Inflammatory macrophage (primary cell): ENCODE results near the gene GPRC5C.
A peak's percentile ranks its signal among the peaks of the same experiment; 100 is the strongest.
"Not testable (repeated sequence)": the region's sequence is repeated elsewhere in the genome, so short reads cannot be mapped to it uniquely, and the experiment has no call there.

Experiments
- DNase-seq, 2 donors: peaks; one replicate each; pipeline ENCODE4 v3.0.0-alpha.2; 2020 to 2022
- total RNA-seq, 18 experiments: gene quantifications; one replicate each; lab custom pipeline; 2026; ENCODE audit warnings: mixed read lengths in 6 of 18, inconsistent platforms in 2 of 18; lab: John Stamatoyannopoulos, UW

Gene GPRC5C
- 0 to 0.32 (median 0.10) reads per million in 18 experiments for total RNA-seq

GRCh38 chr17:74431568-74432423 lies at the start of gene GPRC5C:
Gene GPRC5C (plus strand): TSS chr17:74432088. CDS start chr17:74439777, 7,689 bp downstream.
- DNase-seq = peak in 1 of 2 donors; percentile 25

GRCh38 chr17:74383141-74383540 lies 48.7 kb upstream of the GPRC5C start:
- no peak for DNase-seq

- no peak for DNase-seq
These were observed 46.7 kb upstream of the GPRC5C start for GRCh38 chr17:74385201-74385600.

GRCh38 chr17:74386386-74386785 lies 45.5 kb upstream of the GPRC5C start:
- peak in 1 of 2 donors; percentile 19 for DNase-seq

GRCh38 chr17:74387365-74388218 lies 44.3 kb upstream of the GPRC5C start:
- no peak for DNase-seq

- DNase-seq = no peak
These were observed 42.7 kb upstream of the GPRC5C start for GRCh38 chr17:74389084-74389753.

GRCh38 chr17:74389937-74390679 lies 41.8 kb upstream of the GPRC5C start:
- DNase-seq = no peak

- DNase-seq = no peak
These were observed 40.9 kb upstream of the GPRC5C start for GRCh38 chr17:74390680-74391653.

GRCh38 chr17:74391771-74392170 lies 40.1 kb upstream of the GPRC5C start:
- DNase-seq = peak; percentile 46 to 62

- DNase-seq = no peak
These were observed 39.0 kb upstream of the GPRC5C start for GRCh38 chr17:74392848-74393247.

GRCh38 chr17:74393346-74393942 lies 38.4 kb upstream of the GPRC5C start:
- DNase-seq = no peak

- no peak for DNase-seq
These were observed 37.5 kb upstream of the GPRC5C start for GRCh38 chr17:74394275-74394950.

GRCh38 chr17:74394977-74395376 lies 36.9 kb upstream of the GPRC5C start:
- DNase-seq = no peak

- no peak for DNase-seq
These were observed 35.3 kb upstream of the GPRC5C start for GRCh38 chr17:74396567-74396966.

GRCh38 chr17:74402048-74402447 lies 29.8 kb upstream of the GPRC5C start:
- no peak for DNase-seq

GRCh38 chr17:74403512-74404137 lies 28.3 kb upstream of the GPRC5C start:
- no peak for DNase-seq

- no peak for DNase-seq
These were observed 27.7 kb upstream of the GPRC5C start for GRCh38 chr17:74404218-74404617.

GRCh38 chr17:74404789-74405188 lies 27.1 kb upstream of the GPRC5C start:
- DNase-seq = no peak

GRCh38 chr17:74405311-74405710 lies 26.6 kb upstream of the GPRC5C start:
- not testable (repeated sequence) for DNase-seq
